ENCODE results near the gene FRRS1.

The FRRS1 gene

GRCh38 chr1:99726818-99727217 is 39.6 kb downstream of the FRRS1 start:
- TF ChIP-seq CTCF (IDR thresholded peaks at IDR 0.05; ENCODE audit: low read depth, low read length, missing control alignments), result no peak
- DNase-seq (ENCODE audit: low read depth), result no peak
- H3K4me3 ChIP-seq (ENCODE audit: low read depth, low read length), result no peak overlapping the region

DNA sequence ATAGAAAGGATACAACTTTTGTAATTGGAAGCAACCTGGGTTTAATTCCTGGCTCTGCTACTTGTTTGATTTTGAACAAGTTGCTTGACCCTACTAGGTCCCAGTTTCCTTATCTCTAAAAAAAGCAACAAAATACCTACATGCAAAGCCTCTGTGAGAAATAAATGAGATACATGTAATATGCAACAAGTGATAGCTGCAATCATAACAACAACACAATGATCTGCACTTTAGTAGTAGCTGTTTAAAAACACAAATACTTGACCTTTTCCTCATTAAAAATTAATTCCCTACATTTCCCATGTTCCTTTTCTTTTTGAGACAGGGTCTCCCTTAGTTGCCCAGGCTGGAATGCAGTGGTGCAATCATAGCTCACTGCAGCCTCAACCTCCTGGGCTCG is 40.0 kb downstream of the FRRS1 start:
- H3K4me3 ChIP-seq (ENCODE audit: low read depth, low read length), result no peak overlapping the region
- DNase-seq (ENCODE audit: low read depth), result no peak
- no peak for TF ChIP-seq CTCF (IDR thresholded peaks at IDR 0.05; ENCODE audit: low read depth, low read length, missing control alignments)

DNA sequence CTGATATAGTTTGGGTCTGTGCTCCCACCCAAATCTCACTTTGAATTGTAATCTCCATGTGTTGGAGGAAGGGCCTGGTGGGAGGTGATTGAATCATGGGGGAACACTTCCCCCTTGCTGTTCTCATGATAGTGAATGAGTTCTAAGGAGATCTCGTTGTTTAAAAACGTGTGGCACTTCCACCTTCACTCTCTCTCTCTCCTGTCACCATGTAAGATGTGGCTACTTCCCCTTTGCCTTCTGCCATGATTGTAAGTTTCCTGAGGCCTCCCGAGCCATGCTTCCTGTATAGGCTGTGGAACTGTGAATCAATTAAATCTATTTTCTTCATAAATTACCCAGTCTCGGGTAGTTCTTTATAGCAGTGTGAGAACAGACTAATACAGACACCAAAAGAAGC is 40.4 kb downstream of the FRRS1 start:
- no peak for TF ChIP-seq CTCF (IDR thresholded peaks at IDR 0.05; ENCODE audit: low read depth, low read length, missing control alignments)
- no peak overlapping the region for H3K4me3 ChIP-seq (ENCODE audit: low read depth, low read length)
- no peak for DNase-seq (ENCODE audit: low read depth)

DNA sequence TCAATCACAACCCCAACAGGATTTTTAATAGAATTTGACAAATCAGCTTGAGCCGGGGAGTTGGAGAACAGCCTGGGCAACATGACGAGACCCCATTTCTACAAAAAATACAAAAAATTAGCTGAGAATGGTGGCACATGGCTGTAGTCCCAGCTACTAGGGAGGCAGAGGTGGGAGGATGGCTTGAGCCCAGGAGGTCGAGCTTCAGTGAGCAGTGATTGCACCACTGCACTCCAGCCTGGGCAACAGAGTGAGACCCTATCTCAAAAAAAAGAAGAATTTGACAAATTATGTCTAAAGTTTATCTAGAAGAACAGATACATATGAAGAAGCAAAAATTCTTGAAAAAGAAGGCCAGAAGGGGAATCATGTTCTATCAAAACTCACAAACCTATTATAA is 43.2 kb downstream of the FRRS1 start:
- no peak overlapping the region for H3K4me3 ChIP-seq (ENCODE audit: low read depth, low read length)
- no peak for DNase-seq (ENCODE audit: low read depth)
- TF ChIP-seq CTCF (IDR thresholded peaks at IDR 0.05; ENCODE audit: low read depth, low read length, missing control alignments), result no peak

GRCh38 chr1:99717005-99717404 is 49.4 kb downstream of the FRRS1 start:
- no peak overlapping the region for H3K4me3 ChIP-seq (ENCODE audit: low read depth, low read length)
- TF ChIP-seq CTCF (IDR thresholded peaks at IDR 0.05; ENCODE audit: low read depth, low read length, missing control alignments), result no peak
- no peak for DNase-seq (ENCODE audit: low read depth)

DNA sequence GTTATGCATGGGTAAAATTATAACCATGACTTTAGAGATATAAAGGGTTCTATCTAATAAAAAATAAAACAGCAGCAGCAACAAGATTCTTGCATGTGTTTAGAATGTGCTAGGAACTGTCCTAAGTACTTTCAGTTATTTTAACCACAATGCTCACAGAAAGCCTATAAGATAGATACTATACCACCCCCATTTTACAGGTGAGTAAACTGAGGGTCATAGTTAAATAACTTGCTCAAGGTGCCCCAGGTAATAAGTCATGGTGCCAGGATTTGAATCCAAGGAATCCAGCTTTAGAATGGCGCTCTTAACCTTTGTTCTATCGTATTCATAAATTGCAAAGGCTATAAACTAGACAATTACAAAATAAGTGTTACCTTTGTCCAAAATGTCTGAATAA is 53.4 kb downstream of the FRRS1 start:
- TF ChIP-seq CTCF (IDR thresholded peaks at IDR 0.05; ENCODE audit: low read depth, low read length, missing control alignments), result no peak
- DNase-seq (ENCODE audit: low read depth), result no peak
- no peak overlapping the region for H3K4me3 ChIP-seq (ENCODE audit: low read depth, low read length)

- no peak for DNase-seq (ENCODE audit: low read depth)
- H3K4me3 ChIP-seq (ENCODE audit: low read depth, low read length), result no peak overlapping the region
- TF ChIP-seq CTCF (IDR thresholded peaks at IDR 0.05; ENCODE audit: low read depth, low read length, missing control alignments), result no peak
These were observed 55.4 kb downstream of the FRRS1 start for GRCh38 chr1:99710994-99711393.
